ENCODE data around the gene FGR. TPM values are rescaled to one million over a fixed set of nuclear protein-coding genes. Genes with fewer than 3 reads are reported as not detected.

FGR gene
- total RNA-seq, 1 donor from 2014 or later = 0.21 TPM

DNA sequence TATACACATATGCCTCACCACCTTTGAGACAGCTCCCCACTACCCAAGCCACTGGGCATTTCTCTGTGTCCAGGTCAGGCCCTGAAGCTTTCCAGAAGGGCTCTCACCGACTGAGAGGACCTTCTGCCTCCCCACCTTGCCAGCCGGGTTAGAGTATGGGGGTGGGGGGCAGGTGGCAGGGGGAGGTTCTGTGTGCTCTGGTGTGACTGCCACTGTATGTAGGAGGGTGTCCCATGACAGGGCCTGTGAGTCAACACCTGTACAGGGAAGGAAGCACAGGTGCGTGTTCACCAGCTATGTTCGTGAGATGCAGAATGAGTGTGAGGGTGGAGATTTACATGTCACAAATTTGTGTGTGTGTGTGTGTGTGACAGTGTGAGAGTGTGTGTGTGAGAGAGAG, 38.0 kb downstream of the FGR start:
- no peaks in the 10 kb centered on the region for H3K27me3 Mint-ChIP-seq (ENCODE audit: insufficient read depth)
- H3K4me1 Mint-ChIP-seq (ENCODE audit: low read depth) = peaks cover 31% of the 10 kb centered on the region
- no peak overlapping the region for H3K4me3 Mint-ChIP-seq
- no peaks in the 10 kb centered on the region for H3K9me3 Mint-ChIP-seq
- H3K36me3 Mint-ChIP-seq (ENCODE audit: low read depth) = peaks cover 3% of the 10 kb centered on the region
- no peak overlapping the region for H3K27ac Mint-ChIP-seq
- DNase-seq (ENCODE audit: low spot score) = no peak
- intact Hi-C loops (cut with micrococcal nuclease) = no loop called here

DNA sequence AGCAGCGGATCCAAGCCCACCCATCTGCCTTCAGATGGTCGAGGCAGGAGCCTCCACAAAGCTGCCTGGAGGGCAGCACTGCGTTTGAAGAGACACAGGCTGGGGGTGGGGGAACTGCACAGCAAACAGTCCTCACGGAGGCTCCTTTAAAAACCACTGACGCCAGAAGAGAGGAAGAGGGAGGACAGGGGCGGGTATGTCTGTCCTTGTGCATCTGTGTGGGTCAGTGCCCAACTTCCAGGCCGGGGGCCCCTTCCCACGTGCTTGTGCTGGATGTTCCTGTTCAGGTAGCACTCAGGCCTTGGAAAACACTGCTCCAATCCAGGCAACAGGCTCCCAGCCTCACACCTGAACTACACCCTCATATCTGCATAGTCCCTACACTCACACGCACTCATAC, 38.7 kb downstream of the FGR start:
- no peaks in the 10 kb centered on the region for H3K27me3 Mint-ChIP-seq (ENCODE audit: insufficient read depth)
- no peaks in the 10 kb centered on the region for H3K9me3 Mint-ChIP-seq
- H3K27ac Mint-ChIP-seq = no peak overlapping the region
- H3K4me3 Mint-ChIP-seq = no peak overlapping the region
- intact Hi-C loops (cut with micrococcal nuclease) = no loop called here
- H3K36me3 Mint-ChIP-seq (ENCODE audit: low read depth) = peaks cover 3% of the 10 kb centered on the region
- DNase-seq (ENCODE audit: low spot score) = no peak
- peaks cover 29% of the 10 kb centered on the region for H3K4me1 Mint-ChIP-seq (ENCODE audit: low read depth)

DNA sequence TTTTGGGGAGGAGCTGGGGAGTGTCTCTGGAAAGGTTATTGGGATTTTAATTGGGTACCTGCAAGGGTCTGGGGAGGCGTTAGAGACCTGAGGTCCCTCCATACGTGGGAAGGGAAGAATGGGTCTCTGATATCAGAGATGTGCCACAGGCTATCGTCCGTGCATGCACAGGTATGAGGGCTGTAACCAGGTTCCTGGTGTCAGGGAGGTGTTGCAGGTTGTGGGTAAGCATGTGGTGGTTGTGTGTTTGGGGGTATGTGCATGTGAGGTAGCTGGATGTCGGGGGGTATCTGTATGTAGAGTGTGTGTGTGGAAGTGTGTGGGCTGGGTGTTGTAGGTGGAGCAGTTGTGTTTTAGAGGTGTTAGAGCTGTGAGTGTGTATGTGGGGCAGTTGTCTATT, 39.4 kb downstream of the FGR start:
- no peak for DNase-seq (ENCODE audit: low spot score)
- intact Hi-C loops (cut with micrococcal nuclease) = no loop called here
- H3K4me3 Mint-ChIP-seq = no peak overlapping the region
- peaks cover 2% of the 10 kb centered on the region for H3K36me3 Mint-ChIP-seq (ENCODE audit: low read depth)
- H3K4me1 Mint-ChIP-seq (ENCODE audit: low read depth) = peaks cover 24% of the 10 kb centered on the region
- no peaks in the 10 kb centered on the region for H3K9me3 Mint-ChIP-seq
- H3K27me3 Mint-ChIP-seq (ENCODE audit: insufficient read depth) = no peaks in the 10 kb centered on the region
- H3K27ac Mint-ChIP-seq = no peak overlapping the region

DNA sequence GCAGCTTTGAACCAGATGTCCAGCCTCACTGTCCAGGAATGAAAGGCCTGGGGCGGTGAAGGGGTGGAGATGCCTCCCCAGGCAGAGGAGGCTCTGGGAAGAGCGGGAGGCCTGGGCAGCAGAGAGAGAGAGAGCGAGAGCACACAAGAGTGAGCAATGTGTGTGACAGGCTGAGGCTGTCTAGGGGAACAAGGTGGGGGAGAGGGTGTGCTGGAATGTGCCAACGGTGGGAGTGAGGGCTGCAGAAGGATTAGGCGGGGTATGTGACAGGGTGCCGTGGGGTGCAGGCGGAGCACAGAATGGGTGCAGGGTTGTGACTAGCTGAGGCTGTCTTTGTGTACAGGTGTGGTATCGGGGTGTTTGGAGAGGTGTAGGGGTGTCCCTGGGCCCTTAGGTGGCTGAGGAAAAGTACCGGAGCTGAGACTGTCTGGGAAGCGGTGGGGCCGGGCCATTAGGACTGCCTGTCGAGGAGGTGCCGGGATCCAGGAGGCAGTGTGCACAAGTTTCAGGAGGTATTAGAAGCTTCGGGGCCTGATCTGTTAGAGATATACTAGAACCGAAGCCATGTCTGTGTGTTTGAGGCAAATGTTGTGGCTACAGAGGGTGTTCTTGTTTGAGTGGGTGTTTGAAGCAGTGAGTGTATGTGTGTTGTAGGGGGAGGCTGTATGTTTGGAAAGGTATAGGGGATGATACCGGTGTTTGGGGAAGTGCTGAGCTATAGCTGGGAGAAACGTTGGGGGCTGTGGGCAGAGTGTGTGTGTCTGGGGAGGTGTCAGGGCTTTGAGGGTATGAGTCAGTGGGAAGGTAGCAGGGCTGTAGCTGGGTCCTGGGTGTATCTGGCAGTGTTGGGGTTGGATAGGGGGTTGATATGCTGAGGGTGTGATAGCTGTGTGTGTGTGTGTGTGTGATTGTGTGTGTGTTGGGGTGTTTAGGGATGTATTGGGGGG, 40.1 kb downstream of the FGR start:
- no peak overlapping the region for H3K27ac Mint-ChIP-seq
- peaks cover 2% of the 10 kb centered on the region for H3K36me3 Mint-ChIP-seq (ENCODE audit: low read depth)
- H3K4me3 Mint-ChIP-seq = no peak overlapping the region
- no peak for DNase-seq (ENCODE audit: low spot score)
- intact Hi-C loops (cut with micrococcal nuclease) = no loop called here
- H3K27me3 Mint-ChIP-seq (ENCODE audit: insufficient read depth) = no peaks in the 10 kb centered on the region
- H3K9me3 Mint-ChIP-seq = no peaks in the 10 kb centered on the region
- peaks cover 16% of the 10 kb centered on the region for H3K4me1 Mint-ChIP-seq (ENCODE audit: low read depth)

DNA sequence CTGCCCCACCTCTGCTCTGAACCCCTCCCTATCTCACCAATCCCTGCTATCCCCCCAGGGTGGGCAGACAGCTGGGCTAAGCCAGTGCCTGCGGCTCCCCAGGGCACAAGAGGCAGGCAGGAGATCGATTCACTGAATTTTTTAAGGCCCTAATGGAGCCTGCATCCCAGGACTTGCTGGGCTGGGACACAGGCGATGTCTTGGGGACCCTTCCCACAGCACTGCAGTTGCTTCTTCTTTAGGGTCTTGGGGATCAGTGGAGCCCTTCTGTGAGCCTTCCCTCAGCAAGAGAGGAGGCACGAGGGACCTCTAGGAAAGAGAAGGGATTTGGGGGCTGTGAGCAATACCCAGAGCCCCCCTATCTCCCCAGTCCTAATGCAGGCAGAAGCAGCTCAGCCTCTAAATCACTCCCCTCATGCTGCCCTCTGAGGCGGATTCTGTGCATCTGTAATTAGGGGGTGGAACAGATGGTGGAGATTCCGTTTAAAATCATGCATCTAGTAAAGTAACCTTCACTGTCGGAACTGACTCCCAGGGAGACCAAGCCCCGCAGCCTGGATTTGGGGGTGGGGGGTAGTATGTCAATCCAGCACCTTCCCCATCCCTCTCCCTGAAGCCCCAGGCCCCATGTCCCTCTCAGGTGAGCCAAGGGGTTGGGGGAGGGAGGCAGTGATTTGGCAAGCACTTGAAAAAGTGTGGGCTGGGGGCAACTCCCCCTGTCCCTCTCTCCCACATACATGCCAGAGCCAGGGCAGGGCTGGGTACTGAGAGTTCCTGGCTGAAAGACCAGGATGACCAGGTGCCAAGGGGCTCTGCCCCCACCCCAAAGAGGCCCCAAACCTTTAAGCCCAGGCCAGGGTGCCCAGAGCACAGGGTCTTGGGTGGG, 41.1 kb downstream of the FGR start:
- Mint-ChIP-seq H3K27ac (no peak overlapping the region), H3K27me3 (ENCODE audit: insufficient read depth) (no peaks in the 10 kb centered on the region), H3K4me1 (ENCODE audit: low read depth) (peaks cover 10% of the 10 kb centered on the region), H3K36me3 (ENCODE audit: low read depth) (peaks cover 2% of the 10 kb centered on the region), H3K4me3 (no peak overlapping the region), H3K9me3 (no peaks in the 10 kb centered on the region)
- DNase-seq (ENCODE audit: low spot score) = no peak
- intact Hi-C loops (cut with micrococcal nuclease) = no loop called here

DNA sequence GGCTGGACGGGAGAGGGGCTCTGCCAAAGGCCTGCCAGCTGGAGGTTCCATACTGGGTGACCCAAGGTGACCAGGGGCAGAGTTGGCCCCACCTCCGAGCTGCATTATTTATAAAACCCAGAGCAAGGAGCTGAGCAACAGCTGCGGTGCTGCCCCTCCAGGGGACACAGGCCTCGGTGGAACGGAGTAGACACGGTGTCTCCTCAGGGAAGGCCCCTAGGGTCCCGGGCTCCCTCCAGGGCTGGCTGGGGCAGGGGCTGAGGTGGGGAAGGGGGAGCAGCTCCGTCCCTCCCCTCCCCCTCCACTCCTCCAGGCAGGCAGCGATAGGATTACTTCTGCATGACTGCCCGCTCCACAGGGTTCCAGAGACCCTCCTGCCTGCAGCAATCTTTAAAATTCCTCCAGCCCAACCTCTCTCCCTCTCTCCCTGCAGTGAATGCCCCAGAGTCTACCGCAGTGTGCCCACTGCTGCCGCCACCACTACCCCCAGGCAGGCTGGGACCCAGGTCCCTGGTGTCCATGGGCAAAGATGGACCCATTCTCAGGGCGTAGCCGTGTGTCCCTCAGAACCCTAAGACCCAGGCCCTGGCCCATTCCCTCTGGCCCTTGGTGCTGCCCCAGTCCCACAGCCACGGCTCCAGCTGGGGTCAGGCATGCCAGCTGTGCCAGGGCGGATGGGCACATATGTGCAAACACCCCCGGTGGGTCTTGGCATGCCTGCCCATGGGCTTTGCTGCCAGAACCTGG, 41.9 kb downstream of the FGR start:
- peaks cover 2% of the 10 kb centered on the region for H3K36me3 Mint-ChIP-seq (ENCODE audit: low read depth)
- intact Hi-C loops (cut with micrococcal nuclease) = no loop called here
- H3K27ac Mint-ChIP-seq = no peak overlapping the region
- H3K4me3 Mint-ChIP-seq = no peak overlapping the region
- no peaks in the 10 kb centered on the region for H3K9me3 Mint-ChIP-seq
- peaks cover 5% of the 10 kb centered on the region for H3K4me1 Mint-ChIP-seq (ENCODE audit: low read depth)
- DNase-seq (ENCODE audit: low spot score) = no peak
- no peaks in the 10 kb centered on the region for H3K27me3 Mint-ChIP-seq (ENCODE audit: insufficient read depth)

DNA sequence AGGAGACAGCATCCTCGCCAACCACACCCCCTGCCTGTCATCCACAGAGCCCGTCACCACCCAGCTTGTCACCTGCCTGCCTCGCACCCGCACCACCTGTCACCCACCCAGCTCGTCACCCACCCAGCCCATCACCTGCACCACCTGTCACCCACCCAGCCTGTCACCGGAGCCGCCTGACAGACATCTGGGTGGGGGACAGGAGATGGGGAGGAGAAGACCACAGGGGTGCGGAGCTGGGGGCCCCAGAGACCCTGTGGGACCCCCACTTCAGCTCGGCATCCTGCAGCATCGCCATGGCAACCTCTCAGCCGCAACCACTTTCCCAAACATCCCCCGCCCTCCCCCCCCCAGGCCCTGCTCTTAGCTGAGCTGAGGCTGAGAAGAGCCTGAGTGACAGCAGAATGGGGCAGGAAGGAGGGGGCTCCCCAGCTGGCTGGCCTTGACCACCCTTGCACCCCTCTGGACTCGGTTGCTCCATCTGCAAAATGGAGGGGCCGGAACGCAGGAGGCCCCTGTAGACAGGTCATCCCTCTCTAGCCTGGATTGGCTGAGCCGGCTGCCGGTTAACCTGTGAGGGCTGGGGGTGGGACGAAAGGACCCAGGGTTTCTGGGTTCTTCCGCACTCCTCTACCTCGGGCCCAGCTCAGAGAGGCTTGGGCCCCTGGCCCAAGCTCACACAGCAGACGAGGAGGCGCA, 42.6 kb downstream of the FGR start:
- H3K9me3 Mint-ChIP-seq = no peaks in the 10 kb centered on the region
- DNase-seq (ENCODE audit: low spot score) = no peak
- intact Hi-C loops (cut with micrococcal nuclease) = no loop called here
- peaks cover 5% of the 10 kb centered on the region for H3K4me1 Mint-ChIP-seq (ENCODE audit: low read depth)
- no peaks in the 10 kb centered on the region for H3K36me3 Mint-ChIP-seq (ENCODE audit: low read depth)
- no peak overlapping the region for H3K27ac Mint-ChIP-seq
- no peak overlapping the region for H3K4me3 Mint-ChIP-seq
- no peaks in the 10 kb centered on the region for H3K27me3 Mint-ChIP-seq (ENCODE audit: insufficient read depth)

DNA sequence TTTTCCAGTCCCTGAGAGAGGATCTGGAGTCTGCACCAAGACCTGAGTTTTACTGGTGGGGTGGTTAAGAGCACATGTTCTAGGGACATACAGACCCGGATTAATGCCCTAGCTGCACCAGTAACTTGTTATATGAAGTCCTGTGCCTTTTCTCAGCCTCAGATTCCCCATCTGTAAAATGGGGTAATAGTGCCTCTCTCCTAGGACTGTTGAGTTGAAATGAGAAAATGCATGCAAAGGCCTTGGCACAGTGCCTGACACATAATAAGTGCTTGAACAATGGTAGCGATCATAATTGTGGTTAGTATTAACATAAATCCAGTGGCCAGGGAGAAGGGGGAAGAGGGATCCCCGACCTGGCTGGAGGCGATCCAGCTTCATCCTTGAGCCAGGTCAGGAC, 43.4 kb downstream of the FGR start:
- Mint-ChIP-seq H3K4me3 (no peak overlapping the region), H3K9me3 (no peaks in the 10 kb centered on the region), H3K4me1 (ENCODE audit: low read depth) (peaks cover 5% of the 10 kb centered on the region), H3K27me3 (ENCODE audit: insufficient read depth) (no peaks in the 10 kb centered on the region), H3K36me3 (ENCODE audit: low read depth) (no peaks in the 10 kb centered on the region), H3K27ac (no peak overlapping the region)
- intact Hi-C loops (cut with micrococcal nuclease) = no loop called here
- DNase-seq (ENCODE audit: low spot score) = no peak

DNA sequence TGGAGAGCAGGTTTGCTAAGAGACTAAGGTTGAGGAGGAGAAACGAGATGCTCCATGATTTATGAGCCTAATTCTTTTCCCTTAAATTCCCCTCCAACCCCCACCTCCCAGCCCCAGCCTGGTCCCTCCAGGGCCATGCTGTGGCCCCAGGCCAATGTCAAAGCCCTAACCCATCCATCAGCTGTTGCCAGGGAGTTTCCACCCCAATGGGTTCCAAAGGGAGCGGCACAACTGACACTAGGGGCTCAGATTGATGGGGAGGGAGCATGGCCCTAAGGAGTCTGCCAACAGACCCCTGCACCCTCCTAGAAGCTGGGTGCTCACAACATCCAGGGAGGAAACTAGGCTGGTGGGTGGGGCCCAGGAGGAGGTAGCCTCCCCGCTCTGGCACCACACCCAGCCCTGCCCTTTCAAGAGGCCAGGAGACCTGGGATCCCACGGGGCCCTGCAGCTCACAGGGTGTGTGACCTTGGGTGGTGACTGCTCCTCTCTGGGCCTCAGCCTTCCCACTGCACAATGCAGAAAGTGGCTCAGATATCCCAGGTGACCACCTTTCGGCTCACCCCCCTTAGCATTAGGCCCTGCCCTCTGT, 44.0 kb downstream of the FGR start:
- intact Hi-C loops (cut with micrococcal nuclease) = no loop called here
- no peak overlapping the region for H3K4me3 Mint-ChIP-seq
- H3K36me3 Mint-ChIP-seq (ENCODE audit: low read depth) = no peaks in the 10 kb centered on the region
- H3K27ac Mint-ChIP-seq = no peak overlapping the region
- DNase-seq (ENCODE audit: low spot score) = no peak
- H3K4me1 Mint-ChIP-seq (ENCODE audit: low read depth) = peaks cover 5% of the 10 kb centered on the region
- H3K27me3 Mint-ChIP-seq (ENCODE audit: insufficient read depth) = no peaks in the 10 kb centered on the region
- H3K9me3 Mint-ChIP-seq = no peaks in the 10 kb centered on the region

DNA sequence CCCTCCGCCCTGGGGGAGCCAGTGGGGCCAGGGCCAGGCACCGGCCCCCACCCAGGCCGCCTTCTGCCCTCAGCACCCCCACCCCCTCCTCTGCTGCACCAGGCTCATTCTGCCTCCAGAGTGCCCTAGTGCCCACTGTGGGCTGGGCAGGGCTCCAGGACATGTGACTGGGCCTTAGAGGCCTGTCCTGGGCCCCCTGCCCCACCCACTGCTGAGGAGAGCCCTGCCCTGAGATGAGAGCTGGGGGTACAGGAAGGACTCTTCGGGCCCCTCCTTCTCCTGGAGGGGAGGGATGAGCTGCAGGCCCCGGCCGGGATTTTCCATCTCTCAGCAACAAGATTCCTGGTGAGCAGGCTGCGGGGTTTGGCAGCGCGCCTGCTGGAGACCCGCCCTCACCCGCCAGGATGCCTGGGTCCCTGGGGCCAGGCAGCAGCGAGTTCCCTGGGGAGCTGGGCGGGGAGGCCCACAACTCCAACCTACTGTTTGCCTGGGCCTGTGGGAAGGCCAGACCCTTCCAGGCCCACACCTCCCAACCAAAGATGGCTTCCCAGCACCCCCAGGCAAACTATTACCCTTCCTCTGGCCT, 45.1 kb downstream of the FGR start:
- Mint-ChIP-seq H3K36me3 (ENCODE audit: low read depth) (no peaks in the 10 kb centered on the region), H3K27ac (no peak overlapping the region), H3K27me3 (ENCODE audit: insufficient read depth) (no peaks in the 10 kb centered on the region), H3K9me3 (no peaks in the 10 kb centered on the region), H3K4me3 (no peak overlapping the region), H3K4me1 (ENCODE audit: low read depth) (peaks cover 5% of the 10 kb centered on the region)
- intact Hi-C loops (cut with micrococcal nuclease) = no loop called here
- DNase-seq (ENCODE audit: low spot score) = no peak

DNA sequence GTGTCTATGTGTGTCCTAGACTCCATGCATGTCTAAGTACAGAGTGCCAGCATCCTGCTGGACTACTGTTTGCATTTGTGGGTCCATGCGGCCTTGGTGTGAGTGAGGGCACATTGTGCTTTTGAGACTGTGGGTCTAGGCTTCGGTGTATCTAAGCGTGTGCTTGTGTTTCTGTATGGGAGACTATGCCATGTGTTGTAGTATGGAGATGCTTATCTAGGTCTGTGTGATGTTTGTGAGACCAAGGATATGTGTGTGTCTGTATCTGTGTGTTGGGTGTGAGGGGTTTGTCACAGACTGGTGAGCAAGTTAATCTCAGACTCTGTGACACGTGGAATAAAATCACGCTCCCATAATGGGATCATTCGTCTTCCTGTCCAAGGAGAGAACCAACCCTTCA, 45.5 kb downstream of the FGR start:
- Mint-ChIP-seq H3K4me3 (no peak overlapping the region), H3K36me3 (ENCODE audit: low read depth) (no peaks in the 10 kb centered on the region), H3K27ac (no peak overlapping the region), H3K27me3 (ENCODE audit: insufficient read depth) (no peaks in the 10 kb centered on the region), H3K4me1 (ENCODE audit: low read depth) (peaks cover 5% of the 10 kb centered on the region), H3K9me3 (no peaks in the 10 kb centered on the region)
- intact Hi-C loops (cut with micrococcal nuclease) = no loop called here
- DNase-seq (ENCODE audit: low spot score) = no peak

Measured in activated T-helper 1 cell treated with anti-CD3 and anti-CD28 coated beads, Interleukin-12 subunit alpha, Interleukin-12 subunit beta, Interleukin-2, Interleukin-4 antibody, amounts not matched to agents 30 ng/mL and 10 ng/mL and 1 ng/mL, durations not matched to agents 14 hours and 24 hours and 36 hours (primary cell).